DOHH2 (cell line): Measurements from ENCODE around the gene YWHAB.

ENCODE experiments used
- EZH2phosphoT487 ChIP-seq: fragments of 200-600 bp; sonication (generic); IDR thresholded peaks from 2 replicates; pipeline ENCODE4 v1.6.1; 2017; ENCODE audit warnings: borderline replicate concordance, mild to moderate bottlenecking, antibody characterized with exemption, low read length, moderate library complexity, mixed read lengths
- TF ChIP-seq, protein P1 (sequence below): fragments of 200-600 bp; sonication (generic); IDR thresholded peaks from one replicate; pipeline ENCODE4 v1.5.1; 2014; ENCODE audit warnings: antibody characterized with exemption, mild to moderate bottlenecking, low read depth, low read length; ENCODE audit not compliant: poor library complexity, severe bottlenecking

GRCh38 chr20:44837946-44838345, 47.6 kb upstream of the YWHAB start:
- no peak for TF ChIP-seq EZH2phosphoT487
- TF ChIP-seq, protein P1, sequence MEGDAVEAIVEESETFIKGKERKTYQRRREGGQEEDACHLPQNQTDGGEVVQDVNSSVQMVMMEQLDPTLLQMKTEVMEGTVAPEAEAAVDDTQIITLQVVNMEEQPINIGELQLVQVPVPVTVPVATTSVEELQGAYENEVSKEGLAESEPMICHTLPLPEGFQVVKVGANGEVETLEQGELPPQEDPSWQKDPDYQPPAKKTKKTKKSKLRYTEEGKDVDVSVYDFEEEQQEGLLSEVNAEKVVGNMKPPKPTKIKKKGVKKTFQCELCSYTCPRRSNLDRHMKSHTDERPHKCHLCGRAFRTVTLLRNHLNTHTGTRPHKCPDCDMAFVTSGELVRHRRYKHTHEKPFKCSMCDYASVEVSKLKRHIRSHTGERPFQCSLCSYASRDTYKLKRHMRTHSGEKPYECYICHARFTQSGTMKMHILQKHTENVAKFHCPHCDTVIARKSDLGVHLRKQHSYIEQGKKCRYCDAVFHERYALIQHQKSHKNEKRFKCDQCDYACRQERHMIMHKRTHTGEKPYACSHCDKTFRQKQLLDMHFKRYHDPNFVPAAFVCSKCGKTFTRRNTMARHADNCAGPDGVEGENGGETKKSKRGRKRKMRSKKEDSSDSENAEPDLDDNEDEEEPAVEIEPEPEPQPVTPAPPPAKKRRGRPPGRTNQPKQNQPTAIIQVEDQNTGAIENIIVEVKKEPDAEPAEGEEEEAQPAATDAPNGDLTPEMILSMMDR = no peak
